Measurements from ENCODE around the gene TNRC6C. TPM values are rescaled to one million over a fixed set of nuclear protein-coding genes. Genes with fewer than 3 reads are reported as not detected.
"Not testable (repeated sequence)": the region's sequence is repeated elsewhere in the genome, so short reads cannot be mapped to it uniquely, and the experiment has no call there.

Gene TNRC6C
- total and polyA plus RNA-seq, 2 experiments from 2014 or later = 10.1 to 16.6 TPM

DNA sequence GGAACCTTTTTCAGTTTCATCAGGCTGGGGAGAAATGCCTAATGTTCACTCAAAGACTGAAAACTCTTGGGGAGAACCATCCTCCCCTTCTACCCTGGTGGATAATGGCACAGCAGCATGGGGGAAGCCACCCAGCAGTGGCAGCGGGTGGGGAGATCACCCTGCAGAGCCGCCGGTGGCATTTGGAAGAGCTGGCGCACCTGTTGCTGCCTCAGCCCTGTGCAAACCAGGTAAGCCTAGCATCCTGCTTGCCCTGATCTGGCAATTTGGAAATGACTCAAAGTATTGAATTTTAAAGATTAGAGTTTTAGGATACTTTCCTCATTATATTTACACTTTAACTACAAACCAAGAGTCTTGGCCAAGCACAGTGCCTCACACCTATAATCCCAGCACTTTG, 106.2 kb downstream of the TNRC6C start:
- no peak for TF ChIP-seq ZNF114 (CRISPR knock-in tag; IDR thresholded peaks at IDR 0.05)
- TF ChIP-seq NANOG (IDR thresholded peaks at IDR 0.05; ENCODE audit: borderline replicate concordance) = no peak
- TF ChIP-seq ZNF462 (CRISPR knock-in tag; IDR thresholded peaks at IDR 0.05) = no peak
- H3K27me3 ChIP-seq (ENCODE audit: insufficient read depth) = no peaks in the 10 kb centered on the region
- H3K4me1 ChIP-seq (ENCODE audit: insufficient read depth) = no peaks in the 10 kb centered on the region
- no peak overlapping the region for H3K27ac Mint-ChIP-seq
- H3K9me2 ChIP-seq (ENCODE audit: insufficient read depth) = no peaks in the 10 kb centered on the region
- H3F3A ChIP-seq (replicated peaks; ENCODE audit: low read depth) = no peaks in the 10 kb centered on the region
- no peak overlapping the region for H2AFZ ChIP-seq
- H3K79me2 ChIP-seq (replicated peaks; ENCODE audit: insufficient read depth) = no peaks in the 10 kb centered on the region
- no peaks in the 10 kb centered on the region for H3K9me3 Mint-ChIP-seq
- no peak overlapping the region for H3K27ac ChIP-seq (ENCODE audit: low read depth)
- H3K27me3 Mint-ChIP-seq (ENCODE audit: insufficient read depth, low read depth, poor library complexity) = no peaks in the 10 kb centered on the region
- H3K4me1 Mint-ChIP-seq = no peaks in the 10 kb centered on the region
- peaks cover 16% of the 10 kb centered on the region for H3K36me3 ChIP-seq (ENCODE audit: insufficient read depth)
- no peak overlapping the region for H3K4me3 Mint-ChIP-seq
- H4K20me1 ChIP-seq (replicated peaks; ENCODE audit: insufficient read depth) = no peaks in the 10 kb centered on the region
- H3K36me3 Mint-ChIP-seq (ENCODE audit: low read depth) = peaks cover 25% of the 10 kb centered on the region
- H3K4me3 ChIP-seq = no peak overlapping the region
- no peak for DNase-seq (ENCODE audit: low spot score)
- ATAC-seq = no peak
- H3K4me2 ChIP-seq = no peak overlapping the region

- H3K79me2 ChIP-seq (replicated peaks; ENCODE audit: insufficient read depth); H3K9me3 Mint-ChIP-seq; H3K4me1 Mint-ChIP-seq; H3K9me2 ChIP-seq (ENCODE audit: insufficient read depth); H3K27ac ChIP-seq (ENCODE audit: low read depth); H4K20me1 ChIP-seq (replicated peaks; ENCODE audit: insufficient read depth); H3K4me1 ChIP-seq (ENCODE audit: insufficient read depth); H3K27me3 Mint-ChIP-seq (ENCODE audit: insufficient read depth, low read depth, poor library complexity); H3K4me2 ChIP-seq; H2AFZ ChIP-seq; H3K27me3 ChIP-seq (ENCODE audit: insufficient read depth); H3K4me3 ChIP-seq; DNase-seq (ENCODE audit: low spot score); H3K4me3 Mint-ChIP-seq; H3F3A ChIP-seq (replicated peaks; ENCODE audit: low read depth); H3K27ac Mint-ChIP-seq; ATAC-seq: not testable (repeated sequence)
- H3K36me3 Mint-ChIP-seq (ENCODE audit: low read depth) = peaks cover 41% of the 10 kb centered on the region
- peaks cover 18% of the 10 kb centered on the region for H3K36me3 ChIP-seq (ENCODE audit: insufficient read depth)
Measured at GRCh38 chr17:78066976-78067375, 108.5 kb downstream of the TNRC6C start.

Data from GM23338 (cell line).